OCI-M2 (cell line): Measurements from ENCODE around the gene CORT.
A peak's percentile ranks its signal among the peaks of the same experiment; 100 is the strongest.
"Not testable (repeated sequence)": the region's sequence is repeated elsewhere in the genome, so short reads cannot be mapped to it uniquely, and the experiment has no call there.

ENCODE experiments used
- DNase-seq: peaks from one replicate; lab custom pipeline; 2025; ENCODE audit not compliant: unreplicated experiment; lab: John Stamatoyannopoulos, UW

The CORT gene

DNA sequence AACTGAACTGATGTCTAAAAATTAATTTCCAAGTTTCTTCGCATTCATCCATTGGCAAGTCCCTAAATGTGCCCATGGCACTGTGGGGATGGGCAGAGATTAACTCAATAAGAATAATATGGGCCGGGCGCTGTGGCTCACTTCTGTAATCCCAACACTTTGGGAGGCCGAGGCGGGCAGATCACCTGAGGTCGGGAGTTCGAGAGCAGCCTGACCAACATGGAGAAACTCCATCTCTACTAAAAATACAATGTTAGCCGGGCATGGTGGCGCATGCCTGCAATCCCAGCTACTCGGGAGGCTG is 24.4 kb downstream of the CORT start:
- not testable (repeated sequence) for DNase-seq

DNA sequence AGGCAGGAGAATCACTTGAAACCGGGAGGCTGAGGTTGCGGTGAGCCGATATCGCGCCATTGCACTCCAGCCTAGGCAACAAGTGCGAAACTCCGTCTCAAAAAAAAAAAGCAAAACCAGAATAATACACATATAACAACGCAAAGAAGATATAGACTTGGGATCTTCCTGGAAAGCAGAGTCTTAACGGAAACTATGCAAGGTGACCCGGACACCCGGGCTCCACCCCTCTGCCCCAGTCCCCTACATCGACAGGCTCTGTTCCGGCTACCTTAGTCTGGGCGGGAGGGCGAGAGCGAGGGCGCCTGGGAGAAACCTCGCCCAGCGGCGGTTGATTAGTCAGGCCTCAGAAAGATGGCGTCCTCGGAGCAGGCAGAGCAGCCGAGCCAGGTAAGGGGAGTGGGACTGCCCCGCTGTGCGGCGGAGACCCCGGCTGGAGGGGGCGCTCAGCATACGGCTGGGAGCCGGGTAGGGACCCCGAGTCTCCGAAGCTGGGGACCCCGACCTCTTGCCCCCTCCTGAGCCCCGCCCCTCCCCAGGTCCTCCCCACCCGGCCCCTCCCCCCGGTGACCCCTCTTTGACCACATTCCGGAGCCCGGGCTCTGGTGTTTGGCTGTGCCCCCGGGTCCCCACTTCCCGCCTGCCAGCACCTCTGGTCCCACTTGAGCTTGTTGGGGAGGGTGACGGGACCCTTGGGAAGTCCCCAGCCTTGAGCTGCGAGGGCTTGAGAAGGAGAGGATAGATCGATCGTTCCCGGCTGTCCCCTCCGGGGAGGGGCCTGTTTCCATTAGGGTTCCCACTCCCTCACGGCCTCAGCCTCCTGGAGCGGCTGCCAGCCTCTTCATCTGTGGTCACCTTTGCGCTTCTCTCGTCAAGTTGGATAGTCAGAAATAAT is 25.0 kb downstream of the CORT start, which contains the start of gene PEX14:
Gene PEX14, plus strand, starts transcription at position 338 of the 895 bp plus-strand sequence. Its CDS starts 17 bp downstream, at position 355.
- DNase-seq: peak; percentile 60

DNA sequence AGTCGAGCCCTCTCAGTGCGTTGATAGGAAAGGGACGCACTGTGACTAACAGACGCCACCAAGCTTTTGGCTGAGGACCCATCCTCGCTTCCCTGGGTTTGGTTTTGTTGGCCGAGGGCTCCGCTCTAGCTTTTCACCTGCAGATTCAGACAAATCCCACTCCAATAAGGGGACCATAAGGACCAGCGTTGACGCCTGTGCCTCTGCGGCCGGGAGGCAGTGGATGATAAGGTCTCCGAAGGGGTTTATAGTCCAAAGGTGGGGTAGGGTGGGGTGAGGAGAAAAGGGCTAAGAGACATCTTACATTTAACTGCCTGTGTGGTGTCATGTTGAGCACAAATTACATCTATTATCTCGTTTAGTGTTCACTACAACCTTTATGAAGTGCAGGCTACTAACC is 25.7 kb downstream of the CORT start:
- DNase-seq: no peak

DNA sequence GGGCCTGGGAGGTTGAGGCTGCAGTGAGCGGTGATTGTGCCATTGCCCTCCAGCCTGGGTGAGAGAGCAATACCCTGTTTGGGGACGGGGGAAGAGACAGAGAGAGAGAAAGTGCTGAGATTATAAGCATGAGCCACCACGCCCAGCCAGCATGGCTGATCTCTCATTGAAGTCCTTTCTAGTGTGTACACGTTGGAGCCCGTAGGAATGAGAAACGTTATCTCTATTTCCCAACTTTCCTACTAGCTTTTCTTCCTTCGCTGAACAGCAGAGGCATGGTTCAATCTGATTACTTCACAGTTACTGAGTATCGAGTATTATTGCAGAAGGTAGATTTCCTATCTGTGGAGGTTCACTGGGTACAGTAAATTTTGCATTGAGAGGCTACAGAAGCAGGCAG is 29.5 kb downstream of the CORT start:
- no peak for DNase-seq

DNA sequence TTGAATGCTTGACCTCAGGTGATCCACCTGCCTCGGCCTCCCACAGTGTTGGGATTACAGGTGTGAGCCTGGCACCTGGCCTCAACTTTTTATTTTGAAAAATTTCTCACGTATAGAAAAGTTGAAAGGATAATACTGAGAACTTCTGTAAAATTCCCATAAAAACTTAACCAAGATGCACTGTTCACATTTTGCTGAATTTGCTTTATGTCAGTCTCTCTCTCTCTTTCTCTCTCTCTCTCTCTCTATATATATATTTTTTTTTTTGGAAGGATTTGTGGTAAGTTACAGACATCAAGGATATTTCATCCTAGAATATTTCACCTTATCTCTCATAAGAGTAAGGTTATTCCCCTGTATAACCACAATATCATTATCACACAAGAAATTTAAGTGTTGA is 30.8 kb downstream of the CORT start:
- no peak for DNase-seq

DNA sequence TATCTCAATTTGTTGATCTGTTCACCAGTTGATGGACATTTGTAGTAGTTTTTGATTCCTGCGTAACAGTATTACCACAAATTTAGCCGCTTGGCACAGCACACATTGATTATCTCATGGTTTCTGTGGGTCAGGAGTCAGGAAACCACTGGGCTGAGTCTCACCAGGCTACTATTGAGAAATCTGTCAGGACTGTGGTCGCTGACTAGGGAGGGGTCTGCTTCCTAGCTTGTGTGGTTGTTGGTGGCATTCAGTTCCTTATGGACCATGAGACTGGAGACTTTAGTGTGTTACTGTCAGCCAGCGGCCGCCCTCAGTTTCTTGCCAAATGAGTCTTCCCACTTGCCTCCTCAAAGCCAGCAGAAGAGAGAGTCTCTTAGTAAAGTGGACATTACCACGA is 34.7 kb downstream of the CORT start:
- no peak for DNase-seq

DNA sequence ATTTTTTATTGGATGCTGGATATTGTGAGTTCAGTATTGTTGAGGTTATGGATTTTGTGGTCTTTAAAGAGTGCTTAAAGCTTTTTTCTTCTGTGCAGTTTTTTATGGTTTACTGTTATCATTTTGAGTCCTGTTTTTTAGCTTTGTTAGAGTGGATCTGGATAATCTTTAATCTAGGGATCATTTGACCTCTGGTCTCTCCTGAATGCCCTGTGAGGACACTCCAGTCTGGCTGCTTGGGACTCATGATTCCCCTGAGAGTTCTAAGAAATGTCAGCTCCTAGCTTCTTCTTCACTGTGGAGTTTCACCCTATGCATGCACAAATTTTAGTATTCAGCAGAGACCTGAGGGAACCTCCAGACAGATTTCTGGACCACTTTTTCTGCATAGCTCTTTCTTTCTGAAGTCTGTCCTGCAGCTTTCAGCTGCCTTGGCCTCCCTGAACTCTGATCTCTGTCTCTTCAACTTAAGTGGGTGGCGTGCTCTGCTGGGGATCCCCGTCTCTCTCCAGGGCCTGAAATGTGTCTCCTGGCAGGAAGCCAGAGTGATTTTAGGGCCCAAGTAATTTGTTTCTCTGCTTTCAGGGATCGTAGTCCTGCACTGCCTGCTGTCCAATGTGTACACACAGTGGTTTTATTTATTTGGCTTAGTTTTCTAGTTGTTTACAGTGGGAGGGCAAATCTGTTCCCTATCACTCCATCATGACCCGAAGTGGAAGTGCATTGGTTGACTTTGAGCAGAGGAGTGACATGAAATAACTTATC is 39.6 kb downstream of the CORT start:
- DNase-seq: no peak

DNA sequence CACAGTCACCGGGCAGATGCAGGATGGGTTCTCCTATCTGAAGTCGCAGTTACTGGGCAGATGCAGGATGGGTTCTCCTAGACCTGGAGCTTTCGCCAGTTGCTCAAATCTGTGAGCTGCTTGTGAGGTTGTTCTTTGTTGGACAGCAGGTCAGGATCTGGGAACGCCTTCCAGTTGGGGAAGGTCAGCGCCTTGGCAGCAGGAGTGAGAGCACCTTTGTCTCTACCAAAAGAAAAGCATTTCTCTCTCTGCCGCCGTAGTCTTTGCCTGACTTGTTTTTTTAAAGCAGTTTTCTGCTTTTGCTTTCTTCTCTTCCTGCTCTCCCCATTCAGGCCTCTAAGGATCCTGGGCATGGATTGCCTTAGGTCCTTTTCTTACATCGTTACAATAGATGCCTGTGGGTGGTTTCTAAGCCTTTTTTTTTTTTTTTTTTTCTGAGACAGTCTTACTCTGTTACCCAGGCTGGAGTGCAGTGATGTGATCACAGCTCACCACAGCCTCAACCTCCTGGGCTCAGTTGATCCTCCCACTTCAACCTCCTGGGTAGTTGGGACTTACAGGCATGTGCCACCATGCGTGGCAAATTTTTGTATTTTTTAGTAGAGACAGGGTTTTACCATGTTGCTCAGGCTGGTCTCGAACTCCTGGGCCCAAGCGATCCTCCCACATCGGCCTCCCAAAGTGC is 40.6 kb downstream of the CORT start:
- DNase-seq: no peak

DNA sequence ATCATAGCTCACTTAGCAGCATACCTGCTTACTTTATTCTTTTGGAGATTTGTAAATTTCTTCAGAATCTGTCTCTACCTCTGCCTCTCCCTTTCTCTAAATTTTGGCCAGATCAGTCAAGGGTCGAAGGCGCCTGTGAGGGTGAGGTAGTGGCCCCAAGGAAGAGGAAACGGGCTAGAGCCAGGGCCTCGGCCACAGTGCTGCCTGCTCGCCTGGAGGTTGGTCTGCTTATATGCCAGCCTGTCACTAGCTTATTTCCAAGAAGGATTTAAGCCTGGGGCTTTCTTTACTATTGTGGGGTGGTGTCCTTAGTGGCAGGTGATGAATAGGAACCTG is 44.6 kb downstream of the CORT start:
- no peak for DNase-seq

DNA sequence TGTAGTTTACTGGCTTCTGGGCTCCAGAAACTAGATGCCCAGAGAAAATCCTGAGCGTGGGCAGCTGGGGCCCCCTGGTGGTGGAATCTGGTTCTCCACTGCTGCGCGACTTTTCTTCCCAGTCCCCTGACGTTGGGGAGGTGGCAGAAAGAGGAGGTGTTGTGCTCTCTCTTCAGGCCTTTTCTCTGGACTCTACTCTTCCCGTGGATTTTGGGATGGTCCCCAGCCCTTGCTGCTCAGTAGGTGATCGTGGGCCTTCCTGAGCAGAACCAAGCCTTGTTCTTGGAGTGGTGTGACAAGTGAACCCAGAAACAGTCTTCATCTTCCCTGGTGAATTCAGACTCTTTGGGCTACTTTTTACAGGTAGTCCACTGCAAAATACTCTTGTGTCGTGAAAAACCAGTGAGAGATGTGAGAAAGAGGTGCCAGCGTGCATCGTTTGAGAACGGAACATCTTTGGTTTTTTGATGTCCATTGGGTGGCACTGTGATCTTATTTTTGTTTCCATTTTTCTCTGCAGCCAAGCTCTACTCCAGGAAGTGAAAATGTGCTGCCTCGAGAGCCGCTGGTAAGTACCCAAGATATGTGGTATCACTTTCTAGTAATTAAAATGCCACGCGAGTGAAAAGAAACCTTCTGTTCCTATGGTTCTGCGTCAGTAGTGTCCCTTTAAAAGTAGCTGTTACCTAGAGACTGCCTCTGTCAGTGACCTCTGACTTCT is 45.1 kb downstream of the CORT start:
- peak; percentile 58 for DNase-seq

DNA sequence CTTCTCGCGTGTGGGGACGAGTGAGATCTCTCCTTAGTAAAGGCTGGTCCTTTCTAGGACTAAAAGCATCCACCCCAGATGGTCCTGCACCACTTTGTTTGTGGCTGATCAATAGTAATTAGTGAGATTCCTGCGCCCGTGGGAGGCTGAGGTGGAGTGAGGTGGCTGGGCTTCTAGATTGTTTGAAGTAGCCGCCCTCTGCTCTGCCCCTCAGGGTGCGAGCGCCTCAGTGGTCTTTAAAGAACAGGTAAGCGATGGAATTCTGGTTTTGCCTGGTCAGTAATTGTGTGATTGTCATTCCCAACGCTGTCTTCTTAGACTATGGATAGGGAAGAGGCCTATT is 45.6 kb downstream of the CORT start:
- DNase-seq: no peak

DNA sequence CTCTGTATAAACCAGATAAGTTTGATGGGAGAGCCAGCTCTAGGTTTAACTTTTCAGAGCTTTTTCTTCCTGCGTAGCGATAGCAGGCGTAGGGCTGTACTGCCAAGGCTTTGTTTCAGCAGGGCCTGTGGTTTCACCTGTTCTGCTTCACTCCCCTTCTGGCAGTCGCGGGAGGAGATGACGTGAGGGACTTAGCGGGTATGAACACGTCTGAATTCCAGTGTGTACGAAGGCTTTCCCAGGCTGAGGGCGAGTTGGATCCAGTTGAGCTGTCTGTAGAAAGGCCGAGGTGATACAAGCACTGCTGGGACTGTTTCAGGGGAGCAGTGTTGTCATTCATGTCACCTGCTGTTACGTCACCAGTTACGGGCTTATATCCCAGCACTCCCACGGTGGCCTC is 46.1 kb downstream of the CORT start:
- no peak for DNase-seq

DNA sequence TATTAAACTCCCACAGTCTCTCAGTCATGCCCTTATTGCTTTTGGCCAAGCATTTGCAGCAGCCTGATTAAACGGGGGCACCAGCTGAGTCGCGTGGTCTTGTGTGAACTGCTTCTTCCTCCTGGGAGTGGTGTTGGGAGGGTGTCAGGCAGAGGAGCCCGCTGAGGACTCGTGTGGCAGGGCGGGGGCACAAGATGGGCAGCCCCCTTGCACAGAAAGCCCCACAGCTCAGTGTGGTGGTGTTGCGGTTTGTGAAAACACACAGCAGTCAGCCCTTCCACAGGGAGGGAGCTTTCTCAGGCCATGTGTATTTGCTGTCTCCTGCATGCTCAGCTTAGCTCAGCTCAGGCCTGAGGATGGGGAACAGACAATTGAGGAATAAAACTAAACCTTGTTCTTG is 47.3 kb downstream of the CORT start:
- no peak for DNase-seq

DNA sequence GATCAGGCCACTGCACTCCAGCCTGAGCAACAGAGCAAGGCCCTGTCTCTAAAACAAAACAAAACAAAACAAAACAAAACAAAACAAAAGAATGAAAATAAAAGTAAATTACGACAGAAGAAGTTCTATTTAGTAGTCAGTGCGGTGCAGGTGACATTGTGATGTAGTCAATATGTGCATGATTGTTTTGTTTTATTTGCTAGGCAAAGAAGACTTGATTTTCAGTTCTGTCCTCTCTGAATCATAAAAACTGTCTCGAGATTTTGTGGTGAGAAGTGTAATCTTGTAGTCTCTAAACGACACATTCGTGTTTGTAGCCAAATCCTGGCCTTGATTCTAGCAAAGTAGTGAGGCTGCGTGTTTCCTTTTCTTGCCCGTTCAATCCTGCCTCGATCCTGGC is 48.4 kb downstream of the CORT start:
- no peak for DNase-seq
